GM18867 (cell line): Measurements from ENCODE around the gene HNRNPA1L2.
A peak's percentile ranks its signal among the peaks of the same experiment; 100 is the strongest.
"Not testable (repeated sequence)": the region's sequence is repeated elsewhere in the genome, so short reads cannot be mapped to it uniquely, and the experiment has no call there.

Source experiments
- ATAC-seq: cut with Tn5 transposase; IDR thresholded peaks from one replicate; pipeline ENCODE4 v1.9.1; 2021; ENCODE audit warnings: mild to moderate bottlenecking, moderate library complexity; ENCODE audit not compliant: unreplicated experiment

Gene HNRNPA1L2

DNA sequence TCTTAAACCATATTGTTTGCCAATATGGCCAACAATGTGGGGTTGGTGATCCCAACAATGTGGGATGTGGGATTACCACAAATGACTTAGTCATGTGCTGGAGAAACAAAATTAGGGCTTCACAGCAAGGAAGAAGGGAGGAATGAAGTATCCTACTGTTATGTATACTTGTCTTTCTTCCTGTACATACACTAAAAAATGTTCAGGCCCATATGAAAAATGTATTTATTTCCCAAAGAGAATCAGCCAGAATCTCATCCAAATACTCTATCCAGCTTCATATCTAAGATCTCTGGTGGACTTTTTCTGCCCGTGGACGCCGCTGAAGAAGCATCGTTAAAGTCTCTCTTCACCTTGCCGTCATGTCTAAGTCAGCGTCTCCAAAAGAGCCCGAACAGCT lies at the start of gene HNRNPA1L2:
Gene HNRNPA1L2, plus strand, starts transcription at position 301 of the 400 bp plus-strand sequence. Its CDS starts 62 bp downstream, at position 363.
- ATAC-seq, result no peak

DNA sequence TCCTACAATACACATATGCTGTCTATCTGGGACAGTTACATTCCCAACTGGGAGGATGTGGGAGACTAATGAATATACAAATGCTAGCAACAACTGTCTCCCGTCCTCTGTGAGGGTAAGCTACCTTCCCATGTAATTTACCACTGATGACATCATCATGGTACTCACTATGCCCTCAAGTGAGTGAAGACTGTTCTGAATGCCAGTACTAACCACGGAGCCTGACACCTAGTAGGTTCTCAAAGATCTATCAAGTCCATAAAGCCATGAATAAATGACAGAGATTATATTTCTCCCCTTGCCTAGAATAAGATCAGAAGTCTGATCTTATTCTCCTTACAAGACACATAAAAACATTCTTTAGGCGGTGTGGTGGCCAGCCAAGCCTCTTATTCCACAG lies 49.1 kb upstream of the HNRNPA1L2 start:
- not testable (repeated sequence) for ATAC-seq

DNA sequence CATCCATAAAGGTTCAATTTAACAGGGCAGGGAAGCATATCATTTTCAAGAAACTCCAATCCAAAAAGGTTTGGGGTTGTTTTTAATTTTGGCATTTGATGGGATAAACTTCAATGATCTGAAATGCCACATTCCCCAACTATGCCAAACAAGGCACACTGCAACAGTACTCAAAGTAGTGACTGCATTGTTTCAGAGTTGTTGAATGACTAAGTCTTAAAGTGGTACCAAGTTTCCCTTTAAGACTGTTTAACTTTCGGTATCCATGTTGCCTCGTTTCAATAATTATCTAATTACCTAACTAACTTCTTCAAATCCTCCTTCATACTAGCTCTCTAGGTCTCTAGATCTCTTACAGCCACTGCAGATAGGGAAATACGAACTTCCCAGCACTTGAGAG lies 48.4 kb upstream of the HNRNPA1L2 start:
- peak; percentile 70 for ATAC-seq

DNA sequence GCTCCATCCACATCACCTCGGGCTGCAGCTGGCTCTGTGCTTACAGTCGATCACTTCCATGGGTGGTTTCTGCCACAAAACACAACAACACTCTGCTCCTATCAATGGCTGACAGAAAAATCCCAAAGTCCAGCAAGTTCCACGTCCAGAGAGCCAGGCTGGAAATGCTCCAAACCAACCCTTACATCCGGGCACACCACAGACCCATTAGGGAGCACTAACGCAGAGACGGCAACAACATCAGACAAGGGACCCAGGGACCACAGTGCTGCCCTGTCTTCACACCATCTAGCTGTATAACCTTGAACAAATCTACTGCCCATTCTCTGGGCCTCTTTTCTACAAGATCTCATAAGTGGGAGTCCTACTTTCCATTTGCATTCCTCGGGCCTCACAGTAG lies 47.9 kb upstream of the HNRNPA1L2 start:
- ATAC-seq, result not testable (repeated sequence)

DNA sequence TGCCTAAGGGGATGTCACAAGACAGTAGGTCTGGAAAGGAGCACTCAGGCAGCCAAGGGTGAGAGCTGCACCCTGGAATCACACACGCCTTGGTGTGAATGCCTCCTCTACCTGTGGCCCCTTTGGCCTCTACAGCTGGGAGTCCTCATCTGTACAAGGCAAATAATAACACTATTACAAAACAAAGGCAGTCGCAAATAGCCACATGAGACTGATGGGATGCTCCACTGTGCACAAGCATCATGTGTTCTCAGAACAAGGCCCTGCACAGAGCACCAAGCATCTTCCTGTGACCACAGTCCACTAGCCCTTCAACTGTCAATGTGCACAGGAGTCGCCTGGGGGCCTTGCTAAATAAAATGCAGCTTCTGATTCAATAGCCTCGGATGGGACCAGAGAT lies 44.6 kb upstream of the HNRNPA1L2 start:
- no peak for ATAC-seq

DNA sequence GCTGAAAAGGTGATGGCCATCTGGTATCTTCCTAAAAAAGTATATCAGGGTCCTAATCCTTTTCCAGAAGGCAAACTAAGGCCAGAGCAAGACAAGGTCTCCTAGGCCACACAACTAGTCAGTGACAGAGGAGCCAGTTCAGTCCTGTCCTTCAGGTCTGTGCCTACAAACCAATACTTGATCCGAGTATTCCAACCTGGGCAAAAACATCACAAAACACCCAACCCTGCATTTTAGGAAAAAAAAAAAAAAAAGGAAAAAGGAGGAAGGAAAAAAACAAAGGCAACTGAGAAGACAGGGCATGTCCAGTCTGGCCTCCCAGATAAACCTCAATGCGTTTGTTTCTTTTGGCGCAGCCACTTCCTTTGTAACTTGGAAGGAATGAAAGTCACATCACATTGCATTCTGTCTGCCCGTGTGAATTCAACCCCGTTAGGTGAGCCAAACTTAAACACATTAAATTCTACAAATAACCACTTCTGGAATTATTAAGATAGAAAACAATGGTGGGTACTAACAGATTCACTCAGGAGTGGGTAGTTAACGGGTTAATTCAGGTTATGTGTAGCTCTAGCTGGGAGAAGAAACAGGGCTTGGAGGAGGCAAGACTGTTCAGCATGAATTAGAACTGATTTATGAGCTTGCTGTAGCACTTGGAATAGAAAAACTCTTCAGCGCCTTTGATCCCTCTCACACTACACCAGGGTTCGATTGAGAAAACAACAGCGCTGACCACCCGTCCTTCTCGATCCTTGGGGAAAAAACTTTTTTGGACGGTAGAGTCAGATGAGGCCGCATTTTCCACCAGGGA lies 43.0 kb upstream of the HNRNPA1L2 start:
- peak; percentile 6 for ATAC-seq

DNA sequence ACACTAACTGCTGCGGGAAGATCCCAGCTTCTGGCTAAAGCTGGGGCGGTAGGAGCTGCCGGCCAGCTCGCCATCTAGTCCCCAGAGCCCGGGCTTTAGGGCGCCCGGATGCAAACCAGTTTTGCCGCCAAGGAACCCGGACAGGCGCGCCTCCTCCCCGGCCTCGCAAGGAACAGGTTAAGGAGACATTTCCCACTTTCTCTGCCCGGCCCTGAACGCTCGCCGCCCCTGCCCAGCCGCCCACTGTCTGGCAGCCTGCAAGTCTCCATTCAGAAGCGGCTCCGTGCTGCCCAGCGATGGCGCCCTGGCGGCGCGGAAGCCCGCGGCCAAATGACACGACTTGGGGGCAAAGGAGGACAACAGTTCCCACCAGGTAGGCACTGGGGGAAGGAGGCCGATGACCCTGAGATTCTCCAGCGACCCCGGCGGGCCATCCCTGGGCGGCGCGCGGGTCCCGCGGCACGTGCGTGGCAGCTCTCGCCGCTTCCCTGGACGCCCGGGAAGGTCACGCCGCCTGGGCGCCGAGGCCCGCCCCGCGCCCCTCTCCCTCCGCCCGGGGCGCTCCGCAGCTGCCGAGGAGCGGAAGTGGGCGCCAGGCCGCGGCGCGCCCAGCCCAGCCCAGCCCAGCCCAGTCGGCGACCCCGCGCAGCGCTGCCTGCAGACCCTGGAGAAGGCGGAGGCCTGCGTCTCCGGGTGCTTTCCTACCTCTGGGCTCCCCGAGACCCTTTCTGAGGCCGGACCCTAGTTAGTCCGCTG lies 42.2 kb upstream of the HNRNPA1L2 start:
- ATAC-seq, result peak; percentile 74

DNA sequence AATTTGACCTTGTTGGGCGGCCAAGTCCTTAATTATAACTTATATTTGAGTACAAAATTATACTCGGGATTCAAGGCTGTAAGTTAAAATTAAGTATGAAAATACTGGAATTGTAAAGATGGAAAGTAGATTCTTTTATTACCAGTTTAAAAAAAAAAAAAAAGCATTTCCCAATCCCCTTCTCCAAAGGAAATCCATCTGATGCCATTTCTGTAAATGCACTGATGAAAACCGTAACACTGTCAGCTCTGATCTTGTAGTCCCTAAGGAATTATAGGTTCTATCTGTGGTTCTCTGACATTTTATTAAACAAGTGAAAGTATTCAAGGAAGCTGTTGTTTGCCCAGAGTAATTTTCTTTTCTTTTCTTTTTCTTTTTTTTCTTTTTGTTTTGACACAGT lies 41.6 kb upstream of the HNRNPA1L2 start:
- ATAC-seq, result no peak

DNA sequence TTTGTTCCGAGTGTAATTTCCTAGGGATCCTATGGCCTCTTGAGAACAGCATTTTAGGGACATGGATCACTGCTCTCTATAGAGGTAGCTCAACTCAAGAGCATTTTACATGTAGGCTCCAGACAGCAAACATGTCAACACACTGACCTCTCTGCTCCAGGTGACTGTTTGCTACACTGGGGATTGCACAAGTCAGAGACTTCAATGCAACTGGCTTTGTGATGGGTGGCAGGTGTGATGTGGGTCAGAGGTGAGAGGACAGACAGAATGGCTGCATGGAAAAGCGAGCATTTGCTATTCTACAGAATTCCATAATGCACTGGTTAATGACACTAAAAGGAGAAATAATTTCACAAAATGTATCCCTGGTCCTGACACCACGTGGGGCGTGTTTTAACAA lies 38.9 kb upstream of the HNRNPA1L2 start:
- ATAC-seq, result not testable (repeated sequence)

DNA sequence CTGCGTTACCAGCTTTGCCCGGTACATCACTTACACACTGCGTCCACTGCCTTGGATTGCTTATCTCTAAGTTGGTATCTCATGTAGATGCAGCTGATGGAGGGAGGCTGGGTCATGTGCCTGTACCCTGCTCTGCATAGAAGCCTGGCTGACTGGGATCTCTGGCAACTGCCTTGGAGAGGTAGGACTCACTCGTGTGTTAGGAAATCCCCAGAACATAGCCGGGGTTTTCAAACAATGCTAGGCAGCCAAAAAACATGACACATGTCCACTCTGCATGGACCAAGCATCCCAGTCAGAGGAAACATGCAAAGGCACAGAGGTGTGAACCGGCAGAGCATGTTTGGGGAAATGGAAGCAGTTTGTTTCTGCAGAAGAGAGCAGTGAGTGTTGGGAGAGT lies 36.1 kb upstream of the HNRNPA1L2 start:
- not testable (repeated sequence) for ATAC-seq

DNA sequence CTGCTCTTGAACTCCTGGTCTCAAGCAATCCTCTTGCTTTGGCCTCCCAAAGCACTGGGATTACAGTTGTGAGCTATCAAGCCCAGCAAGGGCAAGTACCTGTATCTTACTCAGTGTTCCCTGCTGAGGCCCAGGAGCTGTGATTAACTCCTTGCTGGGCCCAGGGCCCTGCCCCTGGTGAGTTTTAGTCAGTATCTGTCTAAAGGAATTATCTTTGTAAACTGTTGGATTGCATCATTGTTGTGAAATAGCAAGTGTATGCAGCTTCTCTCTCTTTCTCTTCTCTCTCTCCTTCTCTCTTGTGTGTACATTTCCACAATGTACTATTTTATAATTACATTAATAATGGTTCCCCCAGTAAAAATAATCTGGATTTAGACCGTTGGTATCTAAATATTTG lies 35.4 kb upstream of the HNRNPA1L2 start:
- not testable (repeated sequence) for ATAC-seq

DNA sequence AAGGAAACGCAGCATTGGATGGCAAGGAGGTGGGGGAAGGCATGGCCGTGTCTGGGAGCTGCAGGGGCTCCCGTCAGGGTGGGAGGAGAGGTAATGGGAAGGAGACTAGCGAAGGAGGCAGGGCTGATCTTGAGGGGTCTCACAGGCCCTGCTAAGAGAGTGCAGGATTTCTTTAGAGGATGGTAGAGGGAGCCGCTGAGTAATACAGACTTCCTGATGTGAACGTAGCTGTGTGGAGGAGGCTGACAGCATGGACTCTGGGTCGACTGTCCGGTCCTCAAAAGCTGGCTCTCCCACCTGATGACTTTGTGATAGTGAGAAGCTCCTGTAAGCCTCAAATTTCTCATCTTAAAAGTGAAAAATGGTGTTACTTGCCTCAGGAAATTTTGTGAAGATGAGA lies 34.0 kb upstream of the HNRNPA1L2 start:
- not testable (repeated sequence) for ATAC-seq

DNA sequence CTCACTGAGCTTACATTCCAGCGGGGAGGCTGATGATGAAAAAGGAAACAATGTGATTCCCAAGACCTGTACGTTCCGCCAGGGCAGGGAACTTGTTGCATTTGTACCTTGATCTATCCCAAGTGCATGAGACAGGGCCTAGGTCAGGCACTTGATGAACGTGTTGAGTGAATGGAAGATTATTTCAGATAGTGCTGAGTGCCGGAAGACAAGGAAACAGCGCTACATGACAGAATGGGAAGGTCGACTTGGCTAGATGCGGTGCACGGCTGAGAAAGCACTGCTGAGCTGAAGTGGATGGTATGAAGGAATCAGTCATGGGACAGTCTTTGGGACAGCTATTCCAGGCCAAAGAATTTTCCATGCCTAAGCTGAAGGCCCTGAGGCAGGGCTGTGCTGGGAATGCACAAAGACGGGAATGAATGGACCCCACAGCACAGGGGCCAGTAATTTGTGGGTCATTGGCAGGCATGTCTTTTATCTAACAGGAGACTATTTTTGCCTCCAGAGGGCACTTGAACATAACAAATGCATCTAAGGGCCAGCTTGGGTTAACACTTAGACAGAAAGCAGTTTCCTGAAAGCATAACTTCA lies 33.1 kb upstream of the HNRNPA1L2 start:
- peak; percentile 86 for ATAC-seq

DNA sequence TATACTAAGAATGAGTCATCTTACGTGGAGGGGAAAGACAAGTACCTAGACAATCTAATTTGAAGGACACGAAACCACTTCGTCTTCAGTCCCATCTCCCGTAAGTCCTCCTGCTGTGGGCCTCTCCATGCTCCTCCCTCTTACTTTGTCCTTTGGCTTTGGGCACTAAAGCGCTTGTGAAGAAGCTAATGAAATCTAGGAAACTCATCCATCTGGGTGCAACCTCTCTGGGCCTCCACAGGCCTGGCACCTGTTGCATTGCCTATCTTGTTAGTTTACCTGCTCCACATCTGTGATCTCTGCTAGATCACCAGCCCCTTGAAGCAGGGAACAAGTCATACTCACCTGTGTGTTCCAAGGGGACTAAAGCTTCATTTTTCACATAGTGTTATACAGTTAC lies 32.1 kb upstream of the HNRNPA1L2 start:
- not testable (repeated sequence) for ATAC-seq

DNA sequence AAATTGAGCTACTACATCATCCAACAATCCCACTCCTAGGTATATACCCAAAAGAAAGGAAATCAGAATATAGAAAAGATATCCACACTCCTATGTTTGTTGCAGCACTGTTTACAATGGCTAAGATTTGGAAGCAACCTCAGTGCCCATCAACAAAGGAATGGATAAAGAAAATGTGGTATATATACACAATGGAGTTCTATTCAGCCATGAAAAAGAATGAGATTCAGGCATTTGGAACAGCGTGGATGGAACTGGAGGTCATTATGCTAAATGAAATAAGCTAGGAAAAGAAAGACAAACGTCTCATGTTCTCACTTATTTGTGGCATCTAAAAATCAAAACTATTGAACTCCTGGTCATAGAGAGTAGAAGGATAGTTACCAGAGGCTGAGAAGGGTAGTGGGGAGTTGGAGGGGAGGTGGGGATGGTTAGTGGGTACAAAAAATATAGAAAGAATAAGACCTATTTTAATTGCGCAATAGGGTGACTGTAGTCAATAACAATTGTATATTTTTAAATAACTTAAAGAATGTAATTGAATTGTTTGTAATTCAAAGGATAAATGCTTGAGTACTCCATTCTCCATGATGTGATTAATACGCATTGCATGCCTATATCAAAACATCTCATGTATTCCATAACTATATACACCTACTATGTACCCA lies 27.0 kb upstream of the HNRNPA1L2 start:
- no peak for ATAC-seq

DNA sequence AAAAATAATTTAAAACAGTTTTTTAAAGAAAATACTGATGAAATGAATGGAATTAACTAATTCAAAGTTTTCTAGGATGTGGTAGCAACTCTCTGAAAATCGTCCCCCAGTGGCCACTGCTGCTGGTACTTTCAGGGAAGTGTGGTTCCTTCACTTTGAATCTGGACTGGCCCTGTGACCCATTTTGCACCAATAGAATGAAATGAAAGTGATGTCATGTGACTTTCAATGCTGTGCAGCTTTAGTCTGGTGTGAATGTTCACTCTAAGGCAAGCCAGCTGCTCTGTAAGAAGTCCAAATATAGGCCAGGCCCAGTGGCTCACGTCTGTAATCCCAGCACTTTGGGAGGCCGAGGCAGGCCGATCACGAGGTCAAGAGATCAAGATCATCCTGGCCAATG lies 26.4 kb upstream of the HNRNPA1L2 start:
- ATAC-seq, result peak; percentile 34

DNA sequence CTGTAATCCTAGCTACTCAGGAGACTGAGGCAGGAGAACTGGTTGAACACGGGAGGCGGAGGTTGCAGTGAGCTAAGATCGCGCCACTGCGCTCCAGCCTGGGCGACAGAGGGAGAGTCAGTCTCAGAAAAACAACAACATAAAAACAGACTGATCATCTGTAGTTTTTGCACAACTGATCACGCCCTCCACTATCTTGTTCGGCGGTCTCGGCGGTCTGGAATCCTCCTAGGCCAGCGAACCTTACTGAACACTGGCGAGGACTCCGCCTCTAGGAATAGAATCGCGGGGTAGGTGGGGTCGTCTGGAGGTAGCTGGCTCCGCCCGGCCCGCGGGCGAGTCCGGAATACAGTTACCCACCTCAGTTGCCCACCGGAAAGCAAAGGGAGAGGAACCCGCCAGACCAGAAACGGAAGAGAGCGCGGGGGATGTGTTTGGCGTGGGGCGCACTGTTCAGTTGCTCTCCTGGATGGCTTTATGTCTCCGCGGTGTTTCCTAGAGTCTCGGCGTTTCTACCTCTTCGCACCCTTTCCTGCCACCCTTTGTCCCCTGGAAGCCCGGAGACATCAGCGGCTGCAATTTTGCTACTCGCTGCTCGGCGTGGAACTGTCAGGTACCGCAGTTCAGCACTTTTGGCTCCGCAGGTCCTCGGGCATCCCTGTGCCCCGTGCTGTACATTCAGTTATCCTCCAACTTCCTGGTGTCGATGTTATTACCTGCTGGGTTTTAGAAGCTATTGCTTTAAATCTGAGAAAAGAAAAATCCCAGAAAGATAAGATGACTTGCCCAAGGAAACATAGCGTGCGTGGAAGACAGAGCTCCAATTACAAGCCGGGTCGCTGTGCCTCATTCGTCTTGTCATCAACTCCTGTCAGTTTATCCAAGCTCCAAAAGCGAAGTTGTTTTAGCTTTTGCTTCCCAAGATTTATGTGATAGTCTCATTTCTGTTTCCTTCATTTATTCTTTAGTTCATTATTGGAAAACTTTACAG lies 24.9 kb upstream of the HNRNPA1L2 start:
- peak; percentile 94 for ATAC-seq

DNA sequence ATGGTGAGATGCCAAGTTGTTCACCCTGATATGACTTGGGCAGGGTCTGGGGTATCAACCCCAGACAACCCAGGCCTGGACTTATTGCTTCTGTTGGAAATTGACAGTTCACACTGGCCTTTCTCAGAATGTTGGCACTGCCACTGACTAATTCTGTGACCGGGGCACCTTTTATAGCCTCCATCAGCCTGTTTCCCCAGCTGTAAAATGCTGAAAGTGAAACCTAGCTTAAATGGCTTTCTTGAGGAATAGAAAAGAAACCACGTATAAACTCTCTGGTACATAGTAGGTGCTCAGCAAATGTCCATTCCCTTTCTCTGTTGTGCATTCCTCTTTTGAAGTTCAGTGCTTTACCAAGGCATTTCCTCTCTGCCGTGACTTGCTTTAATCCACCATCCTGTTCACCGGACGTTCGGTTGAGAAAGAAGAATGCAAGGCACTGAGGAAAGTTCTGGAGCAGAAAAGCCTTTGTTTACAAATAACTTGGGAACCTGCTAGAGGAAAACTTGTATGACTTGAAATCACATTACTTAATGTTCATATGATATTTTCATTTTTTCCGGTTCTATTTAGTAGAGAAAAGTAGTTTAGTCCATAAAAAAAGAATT lies 11.0 kb upstream of the HNRNPA1L2 start:
- peak; percentile 84 for ATAC-seq

DNA sequence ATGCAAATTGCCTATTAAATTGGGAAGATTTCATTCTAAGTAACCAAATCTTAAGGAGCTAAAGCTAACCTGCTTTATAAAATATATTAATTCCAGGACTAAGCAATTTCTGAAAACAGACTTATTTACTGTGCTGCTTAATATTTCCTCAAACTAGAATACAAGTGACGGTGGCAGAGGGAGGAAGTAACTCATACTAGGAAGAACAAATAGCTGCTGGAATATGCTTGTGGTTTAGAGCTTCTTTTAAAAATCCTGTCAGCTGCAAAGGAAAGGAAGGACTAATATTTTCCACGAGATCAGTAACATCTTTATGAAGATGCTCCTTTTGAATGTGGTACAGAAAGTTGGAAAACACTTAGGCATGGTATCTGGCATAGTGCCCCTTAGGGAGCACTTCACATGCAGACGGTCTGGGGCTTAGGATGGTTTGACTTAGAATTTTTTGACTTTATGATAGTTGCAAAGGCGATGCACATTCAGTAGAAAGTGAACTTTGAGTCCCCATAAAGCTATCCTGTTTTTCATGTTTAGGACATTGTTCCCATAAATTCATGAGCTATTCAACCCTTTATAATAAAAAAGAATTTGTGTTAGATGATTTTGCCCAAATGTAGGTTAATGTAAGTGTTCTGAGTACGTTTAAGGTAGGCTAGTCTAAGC lies 3.4 kb upstream of the HNRNPA1L2 start:
- no peak for ATAC-seq
